Neural cell (in vitro differentiated cells): ENCODE measurements around the gene ELOVL7. TPM values are rescaled to one million over a fixed set of nuclear protein-coding genes. Genes with fewer than 3 reads are reported as not detected.

Experiments
- H2AFZ ChIP-seq: fragments of 200-600, 300-800 bp; sonication (generic), shearing (Covaris generic); 2 replicates; pipeline ENCODE4 v1.6.0; 2014; ENCODE audit warnings: low read depth, mild to moderate bottlenecking, antibody characterized with exemption, low read length, moderate library complexity
- H3F3A ChIP-seq: fragments of 200-600 bp; shearing (Covaris generic); 2 replicates; pipeline ENCODE4 v1.6.1; 2016; ENCODE audit warnings: mild to moderate bottlenecking, moderate library complexity, mixed read lengths, antibody characterized with exemption, low read length; ENCODE audit not compliant: insufficient read depth, poor library complexity, severe bottlenecking
- H3K27ac ChIP-seq: fragments of 200-600, 300-800 bp; sonication (generic), shearing (Covaris generic); 2 replicates; pipeline ENCODE4 v1.5.1; 2014; ENCODE audit warnings: mild to moderate bottlenecking, low read length, moderate library complexity
- H3K27me3 ChIP-seq: fragments of 300-800, 200-600 bp; sonication (generic), shearing (Covaris generic); 2 replicates; pipeline ENCODE4 v1.6.0; 2014; ENCODE audit warnings: mild to moderate bottlenecking, low read depth, low read length, moderate library complexity; ENCODE audit not compliant: insufficient read depth
- H3K36me3 ChIP-seq: fragments of 300-800, 200-600 bp; sonication (generic), shearing (Covaris generic); 2 replicates; pipeline ENCODE4 v1.5.1; 2014; ENCODE audit warnings: mild to moderate bottlenecking, antibody characterized with exemption, low read length, moderate library complexity; ENCODE audit not compliant: insufficient read depth
- H3K4me2 ChIP-seq: fragments of 300-800, 200-600 bp; sonication (generic), shearing (Covaris generic); 2 replicates; pipeline ENCODE4 v1.6.0; 2014; ENCODE audit warnings: mild to moderate bottlenecking, low read length
- H3K4me3 ChIP-seq: fragments of 300-800, 200-600 bp; sonication (generic), shearing (Covaris generic); 2 replicates; pipeline ENCODE4 v1.5.1; 2014; ENCODE audit warnings: mild to moderate bottlenecking, low read length, moderate library complexity
- H3K79me2 ChIP-seq: fragments of 200-600 bp; shearing (Covaris generic); replicated peaks from 2 replicates; pipeline ENCODE4 v1.6.0; 2014; ENCODE audit warnings: mild to moderate bottlenecking, low read length, moderate library complexity; ENCODE audit not compliant: insufficient read depth
- H3K9ac ChIP-seq: fragments of 300-800, 200-600 bp; sonication (generic), shearing (Covaris generic); 2 replicates; pipeline ENCODE4 v1.6.1; 2016; ENCODE audit warnings: mild to moderate bottlenecking, low read length, mixed read lengths
- H3K9me2 ChIP-seq: fragments of 200-600 bp; shearing (Covaris generic); 2 replicates; pipeline ENCODE4 v1.6.1; 2016; ENCODE audit warnings: mild to moderate bottlenecking, low read length, mixed read lengths; ENCODE audit not compliant: insufficient read depth
- H3K9me3 ChIP-seq: fragments of 200-600, 300-800 bp; sonication (generic), shearing (Covaris generic); 2 replicates; pipeline ENCODE4 v1.6.1; 2016; ENCODE audit warnings: mild to moderate bottlenecking, mixed run types, low read length, moderate library complexity, mixed read lengths
- H4K20me1 ChIP-seq: fragments of 200-600 bp; shearing (Covaris generic); 2 replicates; pipeline ENCODE4 v1.6.1; 2016; ENCODE audit warnings: mild to moderate bottlenecking, mixed run types; ENCODE audit not compliant: insufficient read depth
- EP300 ChIP-seq: fragments of 450-650 bp; conservative IDR thresholded peaks from 2 replicates; pipeline ENCODE4 v1.6.1; 2014; ENCODE audit warnings: antibody characterized with exemption, mild to moderate bottlenecking, moderate library complexity; ENCODE audit not compliant: poor library complexity, severe bottlenecking
- EZH2 ChIP-seq: fragments of 200-600, 300-800 bp; shearing (Covaris generic), sonication (generic); IDR thresholded peaks from 2 replicates; pipeline ENCODE4 v1.6.1; 2014; ENCODE audit warnings: antibody characterized with exemption, low read length, borderline replicate concordance, mild to moderate bottlenecking; ENCODE audit not compliant: insufficient read depth, poor library complexity, severe bottlenecking
- MXI1 ChIP-seq: fragments of 450-650 bp; conservative IDR thresholded peaks from 2 replicates; pipeline ENCODE4 v1.6.1; 2014; ENCODE audit warnings: antibody characterized with exemption, mild to moderate bottlenecking; ENCODE audit not compliant: poor library complexity, severe bottlenecking
- POLR2AphosphoS5 ChIP-seq: IDR thresholded peaks from 2 replicates; pipeline ENCODE4 v1.6.1; 2012
- RAD21 ChIP-seq: fragments of 450-650 bp; conservative IDR thresholded peaks from 2 replicates; pipeline ENCODE4 v1.6.1; 2014; ENCODE audit warnings: antibody characterized with exemption, mild to moderate bottlenecking, moderate library complexity
- SMC3 ChIP-seq: fragments of 450-650 bp; conservative IDR thresholded peaks from 2 replicates; pipeline ENCODE4 v1.6.1; 2014; ENCODE audit warnings: antibody characterized with exemption, mild to moderate bottlenecking, moderate library complexity; ENCODE audit not compliant: poor library complexity
- TAF1 ChIP-seq: IDR thresholded peaks from 2 replicates; pipeline ENCODE4 v1.6.1; 2012; ENCODE audit warnings: low read depth
- polyA plus RNA-seq: library from polyadenylated mRNA; depleted of rRNA; stranded (reverse); fragments of >200 nt; gene quantifications from 2 replicates; pipeline ENCODE4 v1.2.3, GENCODE V29; 2014
- TF ChIP-seq, protein P1 (sequence below): IDR thresholded peaks from 2 replicates; pipeline ENCODE4 v1.6.1; 2012; ENCODE audit warnings: borderline replicate concordance
- TF ChIP-seq, protein P2 (sequence below): fragments of 450-650 bp; IDR thresholded peaks from 2 replicates; pipeline ENCODE4 v1.5.1; 2014; ENCODE audit warnings: antibody characterized with exemption, mild to moderate bottlenecking, moderate library complexity; ENCODE audit not compliant: poor library complexity, severe bottlenecking

Gene ELOVL7
- polyA plus RNA-seq, 1 donor from 2014 or later: 3.9 TPM

DNA sequence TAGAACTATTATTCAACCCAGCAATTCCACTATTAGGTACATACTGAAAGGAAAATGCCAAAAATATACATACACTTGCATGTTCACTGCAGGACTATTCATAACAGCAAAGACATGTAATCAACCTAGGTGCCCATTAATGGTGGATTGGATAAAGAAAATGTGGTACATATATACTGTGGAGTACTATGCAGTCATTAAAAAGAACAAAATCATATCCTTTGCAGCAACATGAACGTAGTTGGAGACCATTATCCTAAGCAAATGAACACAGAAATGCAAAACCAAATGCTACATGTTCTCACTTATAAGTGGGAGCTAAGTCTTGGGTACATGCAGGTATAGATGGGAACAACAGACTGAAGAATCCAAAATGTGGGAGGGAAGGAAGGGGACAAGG is 67.7 kb downstream of the ELOVL7 start:
- TF ChIP-seq, protein P1, sequence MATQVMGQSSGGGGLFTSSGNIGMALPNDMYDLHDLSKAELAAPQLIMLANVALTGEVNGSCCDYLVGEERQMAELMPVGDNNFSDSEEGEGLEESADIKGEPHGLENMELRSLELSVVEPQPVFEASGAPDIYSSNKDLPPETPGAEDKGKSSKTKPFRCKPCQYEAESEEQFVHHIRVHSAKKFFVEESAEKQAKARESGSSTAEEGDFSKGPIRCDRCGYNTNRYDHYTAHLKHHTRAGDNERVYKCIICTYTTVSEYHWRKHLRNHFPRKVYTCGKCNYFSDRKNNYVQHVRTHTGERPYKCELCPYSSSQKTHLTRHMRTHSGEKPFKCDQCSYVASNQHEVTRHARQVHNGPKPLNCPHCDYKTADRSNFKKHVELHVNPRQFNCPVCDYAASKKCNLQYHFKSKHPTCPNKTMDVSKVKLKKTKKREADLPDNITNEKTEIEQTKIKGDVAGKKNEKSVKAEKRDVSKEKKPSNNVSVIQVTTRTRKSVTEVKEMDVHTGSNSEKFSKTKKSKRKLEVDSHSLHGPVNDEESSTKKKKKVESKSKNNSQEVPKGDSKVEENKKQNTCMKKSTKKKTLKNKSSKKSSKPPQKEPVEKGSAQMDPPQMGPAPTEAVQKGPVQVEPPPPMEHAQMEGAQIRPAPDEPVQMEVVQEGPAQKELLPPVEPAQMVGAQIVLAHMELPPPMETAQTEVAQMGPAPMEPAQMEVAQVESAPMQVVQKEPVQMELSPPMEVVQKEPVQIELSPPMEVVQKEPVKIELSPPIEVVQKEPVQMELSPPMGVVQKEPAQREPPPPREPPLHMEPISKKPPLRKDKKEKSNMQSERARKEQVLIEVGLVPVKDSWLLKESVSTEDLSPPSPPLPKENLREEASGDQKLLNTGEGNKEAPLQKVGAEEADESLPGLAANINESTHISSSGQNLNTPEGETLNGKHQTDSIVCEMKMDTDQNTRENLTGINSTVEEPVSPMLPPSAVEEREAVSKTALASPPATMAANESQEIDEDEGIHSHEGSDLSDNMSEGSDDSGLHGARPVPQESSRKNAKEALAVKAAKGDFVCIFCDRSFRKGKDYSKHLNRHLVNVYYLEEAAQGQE: no peak
- TF ChIP-seq MXI1 (no peak), EZH2 (no peak), RAD21 (no peak), EP300 (no peak), POLR2AphosphoS5 (no peak), TAF1 (no peak), SMC3 (no peak)
- TF ChIP-seq, protein P2, sequence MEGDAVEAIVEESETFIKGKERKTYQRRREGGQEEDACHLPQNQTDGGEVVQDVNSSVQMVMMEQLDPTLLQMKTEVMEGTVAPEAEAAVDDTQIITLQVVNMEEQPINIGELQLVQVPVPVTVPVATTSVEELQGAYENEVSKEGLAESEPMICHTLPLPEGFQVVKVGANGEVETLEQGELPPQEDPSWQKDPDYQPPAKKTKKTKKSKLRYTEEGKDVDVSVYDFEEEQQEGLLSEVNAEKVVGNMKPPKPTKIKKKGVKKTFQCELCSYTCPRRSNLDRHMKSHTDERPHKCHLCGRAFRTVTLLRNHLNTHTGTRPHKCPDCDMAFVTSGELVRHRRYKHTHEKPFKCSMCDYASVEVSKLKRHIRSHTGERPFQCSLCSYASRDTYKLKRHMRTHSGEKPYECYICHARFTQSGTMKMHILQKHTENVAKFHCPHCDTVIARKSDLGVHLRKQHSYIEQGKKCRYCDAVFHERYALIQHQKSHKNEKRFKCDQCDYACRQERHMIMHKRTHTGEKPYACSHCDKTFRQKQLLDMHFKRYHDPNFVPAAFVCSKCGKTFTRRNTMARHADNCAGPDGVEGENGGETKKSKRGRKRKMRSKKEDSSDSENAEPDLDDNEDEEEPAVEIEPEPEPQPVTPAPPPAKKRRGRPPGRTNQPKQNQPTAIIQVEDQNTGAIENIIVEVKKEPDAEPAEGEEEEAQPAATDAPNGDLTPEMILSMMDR: no peak
- Histone ChIP-seq H3K4me3 (no peak overlapping the region), H3K4me2 (no peak overlapping the region), H3K9ac (no peak overlapping the region), H3F3A (no peaks in the 10 kb centered on the region), H4K20me1 (no peaks in the 10 kb centered on the region), H3K36me3 (no peaks in the 10 kb centered on the region), H3K9me2 (no peaks in the 10 kb centered on the region), H3K79me2 (no peaks in the 10 kb centered on the region), H3K27me3 (no peaks in the 10 kb centered on the region), H2AFZ (no peak overlapping the region), H3K9me3 (no peaks in the 10 kb centered on the region), H3K27ac (no peak overlapping the region)

DNA sequence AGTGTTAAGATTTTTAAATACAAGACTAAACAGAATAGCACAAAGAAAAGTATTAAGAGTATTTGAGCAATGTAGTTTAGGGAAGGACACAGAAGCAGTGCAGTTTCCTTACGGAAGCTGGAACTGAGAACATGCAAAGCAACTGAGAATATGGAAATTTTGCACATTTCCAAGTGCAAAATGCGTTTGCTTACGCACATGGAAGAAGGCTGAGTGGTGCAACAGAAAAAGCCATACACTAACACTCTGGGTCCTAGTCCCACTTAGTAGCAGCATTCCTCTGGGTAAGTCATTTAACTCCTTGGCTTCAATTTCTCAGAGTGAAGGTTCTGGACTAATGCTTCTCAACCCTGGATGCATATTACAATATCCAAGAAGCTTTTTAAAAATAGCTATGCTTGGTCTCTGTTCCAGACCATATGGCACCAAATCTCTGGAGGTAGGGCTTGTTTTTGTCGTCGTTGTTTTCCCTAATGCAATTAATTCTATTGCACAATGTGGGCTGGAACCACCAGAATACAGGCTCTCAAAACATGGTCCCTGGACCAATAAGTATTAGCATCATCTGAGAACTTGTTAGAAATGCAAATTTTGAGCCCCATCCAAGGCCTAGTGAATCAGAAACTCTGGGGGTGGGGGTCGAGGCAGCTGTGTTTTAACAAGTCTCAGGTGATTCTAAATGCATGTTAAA is 78.9 kb downstream of the ELOVL7 start:
- H3K9me2 ChIP-seq: no peaks in the 10 kb centered on the region
- no peaks in the 10 kb centered on the region for H3F3A ChIP-seq
- no peaks in the 10 kb centered on the region for H3K27me3 ChIP-seq
- H3K9me3 ChIP-seq: no peaks in the 10 kb centered on the region
- TF ChIP-seq, protein P2: no peak
- TF ChIP-seq RAD21 (no peak), SMC3 (no peak), EZH2 (no peak), EP300 (no peak)
- H3K4me2 ChIP-seq: no peak overlapping the region
- no peaks in the 10 kb centered on the region for H4K20me1 ChIP-seq
- no peak overlapping the region for H3K27ac ChIP-seq
- no peaks in the 10 kb centered on the region for H3K36me3 ChIP-seq
- H3K4me3 ChIP-seq: no peak overlapping the region
- H3K9ac ChIP-seq: no peak overlapping the region
- H2AFZ ChIP-seq: no peak overlapping the region
- no peaks in the 10 kb centered on the region for H3K79me2 ChIP-seq
